Hepatocyte (in vitro differentiated cells): ENCODE measurements around the gene C20orf204.

Experiments
- CTCF ChIP-seq: fragments of 200-600 bp; sonication (generic); IDR thresholded peaks from 2 replicates; pipeline ENCODE4 v1.5.1; 2016; ENCODE audit warnings: antibody characterized with exemption, mild to moderate bottlenecking; ENCODE audit not compliant: poor library complexity
- EZH2 ChIP-seq: fragments of 200-600 bp; sonication (generic); IDR thresholded peaks from 2 replicates; pipeline ENCODE4 v1.6.1; 2016; ENCODE audit warnings: antibody characterized with exemption, mild to moderate bottlenecking, borderline replicate concordance
- EZH2phosphoT487 ChIP-seq: fragments of 200-600 bp; sonication (generic); IDR thresholded peaks from one replicate; pipeline ENCODE4 v1.6.1; 2018; ENCODE audit warnings: antibody characterized with exemption, mild to moderate bottlenecking, low read depth, moderate library complexity; ENCODE audit not compliant: unreplicated experiment, severe bottlenecking

GRCh38 chr20:64001607-64002011 lies 34.4 kb upstream of the C20orf204 start:
- TF ChIP-seq CTCF (no peak), EZH2phosphoT487 (no peak), EZH2 (no peak)
